WERI-Rb-1 (cell line): ENCODE measurements around the gene GAGE12J.

Experiments used
- DNase-seq: peaks from one replicate; pipeline ENCODE4 v3.0.0-alpha.2; 2020
- H3K27ac ChIP-seq: fragments of 250-450 bp; sonication (Bioruptor Pico); 2 replicates; pipeline ENCODE4 v1.5.1; 2020; ENCODE audit warnings: mild to moderate bottlenecking, moderate library complexity
- H3K27me3 ChIP-seq: fragments of 250-450 bp; sonication (Bioruptor Pico); 2 replicates; pipeline ENCODE4 v1.5.1; 2021; ENCODE audit warnings: mild to moderate bottlenecking, low read depth, moderate library complexity; ENCODE audit not compliant: insufficient read depth, severe bottlenecking
- H3K36me3 ChIP-seq: fragments of 250-450 bp; sonication (Bioruptor Pico); 2 replicates; pipeline ENCODE4 v1.5.1; 2020; ENCODE audit warnings: mild to moderate bottlenecking, moderate library complexity
- H3K4me3 ChIP-seq: 2 replicates; pipeline ENCODE4 v1.5.1; 2011; ENCODE audit warnings: low read depth, mild to moderate bottlenecking, control low read depth, low read length
- H3K9me3 ChIP-seq: fragments of 250-450 bp; sonication (Bioruptor Pico); 2 replicates; pipeline ENCODE4 v1.5.1; 2021; ENCODE audit warnings: mild to moderate bottlenecking, moderate library complexity; ENCODE audit not compliant: severe bottlenecking
- CTCF ChIP-seq: IDR thresholded peaks from 2 replicates; pipeline ENCODE4 v1.5.1; 2011; ENCODE audit warnings: low read depth, mild to moderate bottlenecking, control low read depth, inconsistent platforms, low read length

Gene GAGE12J

GRCh38 chrX:49278081-49278480 is 43.8 kb upstream of the GAGE12J start:
- no peaks in the 10 kb centered on the region for H3K9me3 ChIP-seq
- DNase-seq, result no peak
- TF ChIP-seq CTCF, result no peak
- no peak overlapping the region for H3K4me3 ChIP-seq
- no peaks in the 10 kb centered on the region for H3K36me3 ChIP-seq
- H3K27me3 ChIP-seq, result peaks cover 8% of the 10 kb centered on the region
- no peak overlapping the region for H3K27ac ChIP-seq

DNA sequence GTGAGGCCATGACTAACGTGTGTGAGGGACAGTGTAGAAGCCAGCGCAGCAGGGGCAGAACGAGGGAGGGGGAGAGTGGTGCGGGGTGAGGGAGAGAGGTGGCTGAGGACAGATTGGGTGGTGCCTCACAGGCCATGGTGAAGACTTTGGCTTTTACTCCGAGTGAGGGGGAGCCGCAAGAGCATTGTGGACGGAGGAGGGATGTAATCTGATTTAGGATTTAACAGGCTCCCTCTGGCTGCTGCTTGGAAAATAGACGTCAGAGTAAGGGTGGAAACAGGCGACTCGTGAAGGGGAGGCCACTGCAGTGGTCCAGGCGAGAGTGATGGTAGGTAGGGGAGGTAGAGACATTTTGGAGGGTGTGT is 39.2 kb upstream of the GAGE12J start:
- peak; percentile 46 for DNase-seq
- no peak overlapping the region for H3K27ac ChIP-seq
- peak; percentile 38; the same call in 1 of the 2 replicates for TF ChIP-seq CTCF
- peaks cover 6% of the 10 kb centered on the region for H3K27me3 ChIP-seq
- no peak overlapping the region for H3K4me3 ChIP-seq
- no peaks in the 10 kb centered on the region for H3K9me3 ChIP-seq
- H3K36me3 ChIP-seq, result no peaks in the 10 kb centered on the region

GRCh38 chrX:49284212-49284611 is 37.6 kb upstream of the GAGE12J start:
- Histone ChIP-seq H3K4me3 (no peak overlapping the region), H3K9me3 (no peaks in the 10 kb centered on the region), H3K36me3 (no peaks in the 10 kb centered on the region), H3K27me3 (peaks cover 15% of the 10 kb centered on the region), H3K27ac (no peak overlapping the region)
- no peak for TF ChIP-seq CTCF
- DNase-seq, result no peak

GRCh38 chrX:49286136-49286535 is 35.7 kb upstream of the GAGE12J start:
- Histone ChIP-seq H3K27ac (no peak overlapping the region), H3K4me3 (no peak overlapping the region), H3K36me3 (no peaks in the 10 kb centered on the region), H3K27me3 (peaks cover 23% of the 10 kb centered on the region), H3K9me3 (no peaks in the 10 kb centered on the region)
- no peak for TF ChIP-seq CTCF
- DNase-seq, result no peak

- Histone ChIP-seq H3K4me3 (no peak overlapping the region), H3K36me3 (no peaks in the 10 kb centered on the region), H3K9me3 (no peaks in the 10 kb centered on the region), H3K27me3 (peaks cover 27% of the 10 kb centered on the region), H3K27ac (no peak overlapping the region)
- no peak for DNase-seq
- no peak for TF ChIP-seq CTCF
Observed at GRCh38 chrX:49286581-49286980, 35.3 kb upstream of the GAGE12J start.

- no peak for DNase-seq
- no peak overlapping the region for H3K4me3 ChIP-seq
- H3K27ac ChIP-seq, result no peak overlapping the region
- H3K9me3 ChIP-seq, result no peaks in the 10 kb centered on the region
- no peaks in the 10 kb centered on the region for H3K36me3 ChIP-seq
- peaks cover 28% of the 10 kb centered on the region for H3K27me3 ChIP-seq
- TF ChIP-seq CTCF, result no peak
Observed at GRCh38 chrX:49287665-49288064, 34.2 kb upstream of the GAGE12J start.
